Gastroesophageal sphincter (tissue), 4 donors: ENCODE measurements around the gene ADCY10. TPM values are rescaled to one million over a fixed set of nuclear protein-coding genes. Genes with fewer than 3 reads are reported as not detected.
"Not testable (repeated sequence)": the region's sequence is repeated elsewhere in the genome, so short reads cannot be mapped to it uniquely, and the experiment has no call there.

Experiments
- ATAC-seq: fragments of 150-250 bp; one replicate; pipeline ENCODE4 v1.9.1; 2016; ENCODE audit warnings: mild to moderate bottlenecking, moderate library complexity
- H3K27ac ChIP-seq, 4 donors: fragments of 200-600 bp; sonication (generic) in 3 of 4; 1 replicate in 3 of 4; 2 replicates in 1 of 4; pipeline ENCODE4 v1.5.1; 2016 to 2019
- H3K27me3 ChIP-seq: fragments of 200-600 bp; sonication (generic); one replicate; pipeline ENCODE4 v1.5.1; 2019
- H3K36me3 ChIP-seq, 2 donors: fragments of 200-600 bp; sonication (generic); one replicate each; pipeline ENCODE4 v1.5.1; 2019; ENCODE audit warnings: control low read depth in 1 of 2
- H3K4me1 ChIP-seq, 3 donors: fragments of 200-600 bp; sonication (generic); 1 replicate in 2 of 3; 2 replicates in 1 of 3; pipeline ENCODE4 v1.5.1; 2016 to 2019; ENCODE audit warnings: control low read depth in 2 of 3
- H3K4me3 ChIP-seq, 2 donors: fragments of 200-600 bp; sonication (generic); one replicate each; pipeline ENCODE4 v1.5.1; 2019; ENCODE audit warnings: mild to moderate bottlenecking in 1 of 2, moderate library complexity in 1 of 2
- H3K9me3 ChIP-seq, 3 donors: fragments of 200-600 bp; sonication (generic); one replicate each; pipeline ENCODE4 v1.5.1; 2017 to 2019; ENCODE audit warnings: control low read depth in 2 of 3
- CTCF ChIP-seq, 4 experiments: fragments of 200-600 bp in 2 of 4; fragments of 450-650 bp in 2 of 4; sonication (generic) in 1 of 4; IDR thresholded peaks; one replicate each; pipeline ENCODE4 v1.5.1; 2017 to 2019; ENCODE audit warnings: antibody characterized with exemption in 4 of 4, mild to moderate bottlenecking in 2 of 4, moderate library complexity in 2 of 4
- EP300 ChIP-seq: sonication (generic); formaldehyde crosslinking; IDR thresholded peaks from one replicate; pipeline ENCODE4 v1.6.1; 2017; ENCODE audit warnings: antibody characterized with exemption, mild to moderate bottlenecking
- POLR2A ChIP-seq, 2 donors: fragments of 450-650 bp; IDR thresholded peaks; one replicate each; pipeline ENCODE4 v1.6.1; 2017; ENCODE audit warnings: antibody characterized with exemption in 2 of 2, mild to moderate bottlenecking in 2 of 2, moderate library complexity in 1 of 2
- POLR2AphosphoS5 ChIP-seq: sonication (generic); formaldehyde crosslinking; IDR thresholded peaks from one replicate; pipeline ENCODE4 v1.6.1; 2017; ENCODE audit warnings: antibody characterized with exemption
- WGBS, 2 donors: methylation state at CpG; one replicate each; pipeline ENCODE4 v1.1.5; 2018; ENCODE audit warnings: low coverage in 1 of 2; 5-methylcytosine and 5-hydroxymethylcytosine counted together
- total RNA-seq, 4 donors: library from RNA; depleted of rRNA; stranded (reverse); fragments of >200 nt; gene quantifications; one replicate each; pipeline ENCODE4 v1.1.0, GENCODE V29; 2016

Gene ADCY10
- total RNA-seq, 4 donors from 2014 or later, result 0.12 to 0.16 TPM; not detected in 2

GRCh38 chr1:167864392-167865032, 49.4 kb downstream of the ADCY10 start:
- Histone ChIP-seq H3K9me3 (no peaks in the 10 kb centered on the region), H3K36me3 (no peaks in the 10 kb centered on the region), H3K4me1 (no peaks in the 10 kb centered on the region), H3K4me3 (no peak overlapping the region), H3K27me3 (no peaks in the 10 kb centered on the region), H3K27ac (no peak overlapping the region)
- 66 to 95% methylated on average over 4 to 6 of the region's 6 CpGs for WGBS, 2 donors
- no peak for ATAC-seq
- TF ChIP-seq EP300 (no peak), POLR2A (IDR thresholded peaks at IDR 0.05) (no peak), POLR2AphosphoS5 (no peak), CTCF (IDR thresholded peaks at IDR 0.05) (no peak)

GRCh38 chr1:167863921-167864279, 50.0 kb downstream of the ADCY10 start:
- no peak for ATAC-seq

GRCh38 chr1:167863191-167863920, 50.6 kb downstream of the ADCY10 start:
- H3K36me3 ChIP-seq, H3K4me1 ChIP-seq, H3K9me3 ChIP-seq, ATAC-seq, H3K4me3 ChIP-seq, H3K27me3 ChIP-seq, H3K27ac ChIP-seq: not testable (repeated sequence)
- WGBS, 2 donors, result 100% methylated on average over 10 of the region's 26 CpGs; no CpG with 5 or more reads in 1 of the 2 donors

More at GRCh38 chr1:167863921-167864279, 50.0 kb downstream of the ADCY10 start:
- no peak overlapping the region for H3K27ac ChIP-seq
- WGBS, 2 donors, result 92 to 96% methylated on average over 4 to 5 of the region's 5 CpGs
- H3K27me3 ChIP-seq, result no peaks in the 10 kb centered on the region
- H3K4me1 ChIP-seq, result no peaks in the 10 kb centered on the region
- no peak overlapping the region for H3K4me3 ChIP-seq
- no peaks in the 10 kb centered on the region for H3K9me3 ChIP-seq
- no peaks in the 10 kb centered on the region for H3K36me3 ChIP-seq
- TF ChIP-seq POLR2AphosphoS5, result no peak
- no peak for TF ChIP-seq EP300
- no peak for TF ChIP-seq POLR2A (IDR thresholded peaks at IDR 0.05)
- TF ChIP-seq CTCF (IDR thresholded peaks at IDR 0.05), result no peak

GRCh38 chr1:167862432-167863076, 51.4 kb downstream of the ADCY10 start:
- ATAC-seq, result no peak
- Histone ChIP-seq H3K4me1 (no peaks in the 10 kb centered on the region), H3K9me3 (no peaks in the 10 kb centered on the region), H3K27ac (no peak overlapping the region), H3K4me3 (no peak overlapping the region), H3K36me3 (no peaks in the 10 kb centered on the region), H3K27me3 (no peaks in the 10 kb centered on the region)
- 82 to 100% methylated on average over 1 of the region's 1 CpG for WGBS, 2 donors
- TF ChIP-seq POLR2AphosphoS5 (no peak), CTCF (IDR thresholded peaks at IDR 0.05) (no peak), EP300 (no peak), POLR2A (IDR thresholded peaks at IDR 0.05) (no peak)

- no peaks in the 10 kb centered on the region for H3K27me3 ChIP-seq
- WGBS, 2 donors, result 77 to 78% methylated on average over 3 to 6 of the region's 8 CpGs
- TF ChIP-seq CTCF (IDR thresholded peaks at IDR 0.05) (no peak), POLR2AphosphoS5 (no peak), EP300 (no peak), POLR2A (IDR thresholded peaks at IDR 0.05) (no peak)
- H3K36me3 ChIP-seq, result no peaks in the 10 kb centered on the region
- H3K27ac ChIP-seq, result no peak overlapping the region
- no peak for ATAC-seq
- H3K4me3 ChIP-seq, result no peak overlapping the region
- H3K9me3 ChIP-seq, result no peaks in the 10 kb centered on the region
- no peaks in the 10 kb centered on the region for H3K4me1 ChIP-seq
These were observed 52.1 kb downstream of the ADCY10 start for GRCh38 chr1:167861664-167862381.
